Caco-2 (cell line): ENCODE data around the gene CLSTN2. TPM values are rescaled to one million over a fixed set of nuclear protein-coding genes. Genes with fewer than 3 reads are reported as not detected.

Experiments
- BruUV-seq: library from RNA; stranded (reverse); fragments of 400-500 nt; replicated peaks from 2 replicates; lab custom pipeline; 2021; lab: Mats Ljungman, UMichigan
- CTCF ChIA-PET: fragments of 300-600 bp; sonication (Branson Sonifier 250); formaldehyde crosslinking; loops from one replicate; lab custom pipeline; 2022; ENCODE audit warnings: antibody characterized with exemption; lab: Charles Lee
- POLR2A ChIA-PET: fragments of 300-600 bp; sonication (Branson Sonifier 250); formaldehyde crosslinking; loops from one replicate; lab custom pipeline; 2022; ENCODE audit warnings: antibody characterized with exemption; lab: Charles Lee
- DNase-seq, 2 experiments: peaks; one replicate each; pipeline versions ENCODE4 v3.0.0 to v3.0.0-alpha.2; 2020 to 2022
- H3K27me3 ChIP-seq: replicated peaks from 2 replicates; pipeline ENCODE4 v1.6.0; 2011; ENCODE audit warnings: low read length; ENCODE audit not compliant: control insufficient read depth, insufficient read depth
- H3K36me3 ChIP-seq: 2 replicates; pipeline ENCODE4 v1.5.1; 2011; ENCODE audit warnings: low read length; ENCODE audit not compliant: control insufficient read depth, insufficient read depth
- H3K4me1 ChIP-seq: fragments of 250-450 bp; sonication (Bioruptor Pico); 2 replicates; pipeline ENCODE4 v1.5.1; 2020; ENCODE audit warnings: mild to moderate bottlenecking
- H3K4me3 ChIP-seq: 2 replicates; pipeline ENCODE4 v1.5.1; 2011; ENCODE audit warnings: low read depth, mild to moderate bottlenecking, control low read depth, low read length
- H3K9me3 ChIP-seq: fragments of 250-450 bp; sonication (Bioruptor Pico); 2 replicates; pipeline ENCODE4 v1.5.1; 2020; ENCODE audit warnings: mild to moderate bottlenecking, moderate library complexity
- H3K27ac Mint-ChIP-seq: one replicate; pipeline ENCODE4 v1.8.0; 2022; ENCODE audit warnings: mixed read lengths; ENCODE audit not compliant: unreplicated experiment
- H3K27me3 Mint-ChIP-seq: one replicate; pipeline ENCODE4 v1.8.0; 2022; ENCODE audit warnings: mixed read lengths; ENCODE audit not compliant: insufficient read depth, unreplicated experiment
- H3K36me3 Mint-ChIP-seq: one replicate; pipeline ENCODE4 v1.8.0; 2022; ENCODE audit warnings: mild to moderate bottlenecking, mixed read lengths; ENCODE audit not compliant: insufficient read depth, unreplicated experiment
- H3K4me1 Mint-ChIP-seq: one replicate; pipeline ENCODE4 v1.8.0; 2022; ENCODE audit warnings: low read depth, mixed read lengths; ENCODE audit not compliant: unreplicated experiment
- H3K4me3 Mint-ChIP-seq: one replicate; pipeline ENCODE4 v1.8.0; 2022; ENCODE audit warnings: mild to moderate bottlenecking, moderate library complexity, mixed read lengths; ENCODE audit not compliant: unreplicated experiment
- H3K9me3 Mint-ChIP-seq: one replicate; pipeline ENCODE4 v1.8.0; 2022; ENCODE audit warnings: mixed read lengths; ENCODE audit not compliant: unreplicated experiment
- intact Hi-C: fragments of 100-400 bp; cut with micrococcal nuclease; formaldehyde crosslinking; loops from one replicate; pipeline ENCODE4 v1.10.0; 2022; ENCODE audit not compliant: unreplicated experiment
- total RNA-seq: library from RNA; stranded (reverse); gene quantifications from 2 replicates; pipeline ENCODE4 v1.2.3, GENCODE V29; 2022
- TF ChIP-seq, protein P1 (sequence below), 2 experiments: fragments of 200-600 bp in 1 of 2; IDR thresholded peaks; 1 replicate in 1 of 2; 2 replicates in 1 of 2; pipeline versions ENCODE4 v1.5.1 to v1.8.0; 2011 to 2022; ENCODE audit warnings: antibody characterized with exemption in 1 of 2, control low read depth in 1 of 2, inconsistent platforms in 1 of 2, low read depth in 1 of 2, low read length in 1 of 2, mild to moderate bottlenecking in 1 of 2, moderate library complexity in 1 of 2; ENCODE audit not compliant: insufficient read depth in 1 of 2, severe bottlenecking in 1 of 2, unreplicated experiment in 1 of 2

Gene CLSTN2
- total RNA-seq, 1 experiment from 2014 or later: 26.1 TPM

DNA sequence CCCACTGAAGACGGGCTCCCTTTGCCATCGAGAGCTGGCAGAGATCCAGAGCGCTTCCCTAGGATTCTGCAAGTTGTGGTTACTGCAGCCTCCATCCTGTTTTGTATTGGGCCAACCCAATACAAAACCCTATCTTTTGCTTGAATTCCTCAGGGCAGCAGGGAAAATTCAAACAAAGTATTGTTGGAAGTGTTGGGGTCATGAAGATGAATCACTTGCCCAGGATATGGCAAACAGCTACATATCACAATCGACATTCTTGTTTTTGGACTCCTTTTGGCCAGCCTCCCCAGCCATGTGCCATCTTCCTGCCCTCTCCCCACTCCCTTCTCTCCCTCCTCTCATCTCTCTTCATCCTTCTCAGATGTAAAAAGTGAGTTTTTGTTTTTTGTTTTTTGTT, 642.9 kb downstream of the CLSTN2 start:
- no peak overlapping the region for H3K4me3 Mint-ChIP-seq
- POLR2A ChIA-PET: no interaction called here

DNA sequence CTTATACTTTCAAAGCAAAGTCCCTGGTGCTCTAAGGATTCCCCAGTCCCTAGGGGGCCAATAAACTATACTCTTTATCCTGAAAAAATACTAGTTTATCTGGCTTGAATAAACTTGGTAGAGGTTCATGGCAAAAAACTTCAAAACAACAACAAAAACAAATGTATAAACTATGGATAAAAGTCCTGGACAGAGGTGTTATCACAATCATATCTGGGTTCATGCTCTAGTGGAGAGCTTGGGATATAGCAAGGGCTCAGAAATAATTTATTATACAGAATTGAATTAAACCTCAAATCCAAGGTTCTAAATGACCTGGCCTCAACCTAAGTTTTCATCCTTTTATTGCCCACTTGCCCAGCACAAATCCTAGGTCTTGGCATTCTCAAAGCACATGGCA, 644.3 kb downstream of the CLSTN2 start:
- Histone ChIP-seq H3K9me3 (no peaks in the 10 kb centered on the region), H3K4me3 (no peak overlapping the region), H3K4me1 (no peaks in the 10 kb centered on the region), H3K36me3 (no peaks in the 10 kb centered on the region), H3K27me3 (no peaks in the 10 kb centered on the region)
- BruUV-seq: no TSS peak
- no peaks in the 10 kb centered on the region for H3K9me3 Mint-ChIP-seq
- ChIA-PET CTCF (no interaction called here), POLR2A (no interaction called here)
- intact Hi-C loops: no loop called here
- H3K4me1 Mint-ChIP-seq: no peaks in the 10 kb centered on the region
- no peak overlapping the region for H3K4me3 Mint-ChIP-seq
- no peaks in the 10 kb centered on the region for H3K36me3 Mint-ChIP-seq
- TF ChIP-seq, protein P1, sequence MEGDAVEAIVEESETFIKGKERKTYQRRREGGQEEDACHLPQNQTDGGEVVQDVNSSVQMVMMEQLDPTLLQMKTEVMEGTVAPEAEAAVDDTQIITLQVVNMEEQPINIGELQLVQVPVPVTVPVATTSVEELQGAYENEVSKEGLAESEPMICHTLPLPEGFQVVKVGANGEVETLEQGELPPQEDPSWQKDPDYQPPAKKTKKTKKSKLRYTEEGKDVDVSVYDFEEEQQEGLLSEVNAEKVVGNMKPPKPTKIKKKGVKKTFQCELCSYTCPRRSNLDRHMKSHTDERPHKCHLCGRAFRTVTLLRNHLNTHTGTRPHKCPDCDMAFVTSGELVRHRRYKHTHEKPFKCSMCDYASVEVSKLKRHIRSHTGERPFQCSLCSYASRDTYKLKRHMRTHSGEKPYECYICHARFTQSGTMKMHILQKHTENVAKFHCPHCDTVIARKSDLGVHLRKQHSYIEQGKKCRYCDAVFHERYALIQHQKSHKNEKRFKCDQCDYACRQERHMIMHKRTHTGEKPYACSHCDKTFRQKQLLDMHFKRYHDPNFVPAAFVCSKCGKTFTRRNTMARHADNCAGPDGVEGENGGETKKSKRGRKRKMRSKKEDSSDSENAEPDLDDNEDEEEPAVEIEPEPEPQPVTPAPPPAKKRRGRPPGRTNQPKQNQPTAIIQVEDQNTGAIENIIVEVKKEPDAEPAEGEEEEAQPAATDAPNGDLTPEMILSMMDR (IDR thresholded peaks at IDR 0.05; ENCODE audit: insufficient read depth in 1 of 2, low read depth in 1 of 2, low read length in 1 of 2, severe bottlenecking in 1 of 2, unreplicated experiment in 1 of 2): no peak
- DNase-seq: no peak
- H3K27me3 Mint-ChIP-seq: peaks cover 3% of the 10 kb centered on the region
- no peak overlapping the region for H3K27ac Mint-ChIP-seq

More for the DNA sequence above, 642.9 kb downstream of the CLSTN2 start:
- Histone ChIP-seq H3K4me3 (no peak overlapping the region), H3K36me3 (no peaks in the 10 kb centered on the region), H3K4me1 (no peaks in the 10 kb centered on the region), H3K9me3 (no peaks in the 10 kb centered on the region), H3K27me3 (no peaks in the 10 kb centered on the region)
- Mint-ChIP-seq H3K9me3 (no peaks in the 10 kb centered on the region), H3K36me3 (no peaks in the 10 kb centered on the region), H3K4me1 (no peaks in the 10 kb centered on the region), H3K27me3 (no peaks in the 10 kb centered on the region), H3K27ac (no peak overlapping the region)
- intact Hi-C loops: no loop called here
- CTCF ChIA-PET: no interaction called here
- TF ChIP-seq, protein P1 (IDR thresholded peaks at IDR 0.05; ENCODE audit: insufficient read depth in 1 of 2, low read depth in 1 of 2, low read length in 1 of 2, severe bottlenecking in 1 of 2, unreplicated experiment in 1 of 2): no peak
- no peak for DNase-seq
- BruUV-seq: no TSS peak

DNA sequence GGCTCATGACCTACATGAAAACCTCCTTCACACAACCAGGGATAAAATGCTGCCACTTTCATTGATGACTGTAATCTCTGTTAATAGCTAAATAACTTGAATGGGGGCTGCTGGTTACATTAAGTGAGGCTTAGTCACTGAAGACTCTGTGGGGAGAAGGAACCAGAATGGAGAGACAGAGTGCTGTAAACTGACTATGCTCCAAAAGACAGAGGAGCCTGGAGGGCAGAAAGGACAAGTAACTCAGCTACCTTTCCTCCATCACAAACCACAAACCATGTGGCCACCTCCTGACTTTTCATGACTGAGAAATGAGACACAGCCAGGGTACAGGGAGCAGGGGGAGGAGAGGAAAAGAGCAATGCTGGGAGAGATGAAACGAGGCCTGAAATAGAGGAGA, 645.8 kb downstream of the CLSTN2 start:
- no peak overlapping the region for H3K4me3 ChIP-seq
- TF ChIP-seq, protein P1 (IDR thresholded peaks at IDR 0.05; ENCODE audit: insufficient read depth in 1 of 2, low read depth in 1 of 2, low read length in 1 of 2, severe bottlenecking in 1 of 2, unreplicated experiment in 1 of 2): no peak
- no peaks in the 10 kb centered on the region for H3K27me3 ChIP-seq
- Mint-ChIP-seq H3K4me1 (no peaks in the 10 kb centered on the region), H3K4me3 (no peak overlapping the region), H3K27ac (no peak overlapping the region), H3K9me3 (no peaks in the 10 kb centered on the region), H3K27me3 (peaks cover 3% of the 10 kb centered on the region), H3K36me3 (no peaks in the 10 kb centered on the region)
- ChIA-PET POLR2A (no interaction called here), CTCF (no interaction called here)
- H3K4me1 ChIP-seq: no peaks in the 10 kb centered on the region
- H3K9me3 ChIP-seq: no peaks in the 10 kb centered on the region
- intact Hi-C loops: no loop called here
- no TSS peak for BruUV-seq
- no peak for DNase-seq
- no peaks in the 10 kb centered on the region for H3K36me3 ChIP-seq
